H1 (cell line): Measurements from ENCODE around the gene PRKCI. TPM values are rescaled to one million over a fixed set of nuclear protein-coding genes. Genes with fewer than 3 reads are reported as not detected.

Source experiments
- CTCF ChIA-PET: fragments of 300-600 bp; sonication (Branson Sonifier 250); formaldehyde crosslinking; loops from one replicate; lab custom pipeline; 2021; ENCODE audit not compliant: partially characterized antibody; lab: Charles Lee
- POLR2A ChIA-PET: fragments of 300-600 bp; sonication (Branson Sonifier 250); formaldehyde crosslinking; loops from one replicate; lab custom pipeline; 2021; ENCODE audit warnings: inconsistent platforms; ENCODE audit not compliant: partially characterized antibody; lab: Charles Lee
- DNase-seq, 2 experiments: peaks; one replicate each; pipeline versions ENCODE4 v3.0.0 to v3.0.0-alpha.2; 2010 to 2022; ENCODE audit warnings: low spot score in 2 of 2, low read depth in 1 of 2, mixed read lengths in 1 of 2
- FAIRE-seq: peaks from 2 replicates; lab custom pipeline; 2011; peaks lifted over from hg19 to GRCh38; lab: Jason Lieb, UNC
- H2AFZ ChIP-seq: 2 replicates; pipeline ENCODE4 v1.8.1; 2012; ENCODE audit warnings: low read length, inconsistent platforms
- H2AK5ac ChIP-seq: 2 replicates; pipeline ENCODE4 v1.6.1; 2013; ENCODE audit warnings: low read depth, low read length
- H2BK120ac ChIP-seq: replicated peaks from 2 replicates; pipeline ENCODE3; 2013; ENCODE audit warnings: low read depth, low read length, inconsistent platforms
- H2BK12ac ChIP-seq: 2 replicates; pipeline ENCODE4 v1.6.1; 2013; ENCODE audit warnings: low read depth, low read length
- H2BK15ac ChIP-seq: 2 replicates; pipeline ENCODE4 v1.6.1; 2013; ENCODE audit warnings: low read length
- H2BK20ac ChIP-seq: 2 replicates; pipeline ENCODE4 v1.6.1; 2013; ENCODE audit warnings: low read length
- H2BK5ac ChIP-seq: 2 replicates; pipeline ENCODE4 v1.6.1; 2013; ENCODE audit warnings: low read depth, low read length
- H3K14ac ChIP-seq: 2 replicates; pipeline ENCODE4 v1.6.1; 2013; ENCODE audit warnings: inconsistent platforms; ENCODE audit not compliant: insufficient read length
- H3K18ac ChIP-seq: 2 replicates; pipeline ENCODE4 v1.6.1; 2013; ENCODE audit warnings: low read length; ENCODE audit errors: extremely low read depth
- H3K23ac ChIP-seq: 2 replicates; pipeline ENCODE4 v1.6.1; 2013; ENCODE audit warnings: inconsistent platforms; ENCODE audit not compliant: insufficient read length
- H3K23me2 ChIP-seq: 2 replicates; pipeline ENCODE4 v1.6.1; 2013; ENCODE audit warnings: low read depth, low read length
- H3K27ac ChIP-seq: 2 replicates; pipeline ENCODE4 v1.6.1; 2011; ENCODE audit warnings: low read depth, low read length, inconsistent platforms
- H3K27me3 ChIP-seq, 4 experiments: replicated peaks in 1 of 4; 1 replicate in 1 of 4; 2 replicates in 3 of 4; pipeline versions ENCODE4 v1.6.1 to v1.8.1; 2011 to 2013; ENCODE audit warnings: low read length in 3 of 4, mild to moderate bottlenecking in 3 of 4, inconsistent platforms in 2 of 4, mixed read lengths in 2 of 4, moderate library complexity in 1 of 4; ENCODE audit not compliant: control insufficient read depth in 3 of 4, insufficient read depth in 3 of 4; ENCODE audit errors: extremely low read depth in 1 of 4
- H3K36me3 ChIP-seq, 4 experiments: 2 replicates each; pipeline versions ENCODE4 v1.6.1 to v1.8.1; 2011 to 2013; ENCODE audit warnings: mild to moderate bottlenecking in 4 of 4, low read length in 3 of 4, moderate library complexity in 2 of 4, control low read depth in 1 of 4, inconsistent platforms in 1 of 4; ENCODE audit not compliant: insufficient read depth in 4 of 4, control insufficient read depth in 2 of 4
- H3K4ac ChIP-seq: replicated peaks from 2 replicates; pipeline ENCODE3; 2013; ENCODE audit warnings: low read length, low read depth, mixed read lengths, inconsistent platforms; ENCODE audit not compliant: insufficient read length
- H3K4me1 ChIP-seq, 4 experiments: replicated peaks in 1 of 4; 1 replicate in 1 of 4; 2 replicates in 3 of 4; pipeline versions ENCODE4 v1.6.1 to v1.8.1; 2011 to 2013; ENCODE audit warnings: low read length in 3 of 4, inconsistent platforms in 2 of 4, mixed read lengths in 1 of 4; ENCODE audit not compliant: insufficient read depth in 4 of 4, control insufficient read depth in 3 of 4
- H3K4me2 ChIP-seq, 2 experiments: 2 replicates each; pipeline versions ENCODE4 v1.6.1 to v1.8.1; 2011 to 2013; ENCODE audit warnings: low read depth in 2 of 2, low read length in 2 of 2, control low read depth in 1 of 2, inconsistent platforms in 1 of 2, mild to moderate bottlenecking in 1 of 2; ENCODE audit not compliant: insufficient read depth in 1 of 2
- H3K4me3 ChIP-seq, 4 experiments: fragments of 200-600, 300-600 bp in 1 of 4; sonication (generic), shearing (Covaris generic), sonication (Bioruptor Twin) in 1 of 4; 2 replicates each; pipeline versions ENCODE4 v1.5.1 to v1.8.1; 2011 to 2016; ENCODE audit warnings: low read length in 4 of 4, low read depth in 3 of 4, control low read depth in 2 of 4, inconsistent platforms in 2 of 4, mild to moderate bottlenecking in 2 of 4, mixed read lengths in 1 of 4, moderate library complexity in 1 of 4; ENCODE audit not compliant: insufficient read depth in 2 of 4; ENCODE audit errors: extremely low read depth in 1 of 4
- H3K56ac ChIP-seq: replicated peaks from 2 replicates; pipeline ENCODE3; 2013; ENCODE audit warnings: low read depth, mild to moderate bottlenecking, mixed read lengths, low read length, inconsistent platforms; ENCODE audit not compliant: insufficient read length
- H3K79me1 ChIP-seq: 2 replicates; pipeline ENCODE4 v1.6.1; 2013; ENCODE audit warnings: low read depth, low read length, control low read depth
- H3K79me2 ChIP-seq, 2 experiments: 2 replicates each; pipeline versions ENCODE4 v1.6.1 to v1.8.1; 2012 to 2013; ENCODE audit warnings: low read length in 2 of 2, mild to moderate bottlenecking in 2 of 2, inconsistent platforms in 1 of 2; ENCODE audit not compliant: insufficient read depth in 2 of 2, control insufficient read depth in 1 of 2
- H3K9ac ChIP-seq, 4 experiments: replicated peaks in 1 of 4; 1 replicate in 1 of 4; 2 replicates in 3 of 4; pipeline versions ENCODE4 v1.6.1 to v1.8.1; 2011 to 2013; ENCODE audit warnings: low read depth in 3 of 4, low read length in 3 of 4, control low read depth in 2 of 4, mild to moderate bottlenecking in 2 of 4, moderate library complexity in 2 of 4, inconsistent platforms in 1 of 4; ENCODE audit errors: extremely low read depth in 1 of 4
- H3K9me3 ChIP-seq, 2 experiments: 2 replicates each; pipeline versions ENCODE4 v1.6.1 to v1.8.1; 2012 to 2013; ENCODE audit warnings: mild to moderate bottlenecking in 2 of 2, moderate library complexity in 2 of 2, control low read depth in 1 of 2, inconsistent platforms in 1 of 2, low read depth in 1 of 2, low read length in 1 of 2, mixed read lengths in 1 of 2; ENCODE audit not compliant: insufficient read depth in 2 of 2
- H4K20me1 ChIP-seq, 2 experiments: replicated peaks in 1 of 2; 2 replicates each; pipeline versions ENCODE3 to v1.8.1; 2011 to 2013; ENCODE audit warnings: inconsistent platforms in 2 of 2, low read length in 2 of 2, mild to moderate bottlenecking in 1 of 2; ENCODE audit not compliant: insufficient read depth in 2 of 2, control insufficient read depth in 1 of 2
- H4K5ac ChIP-seq: 2 replicates; pipeline ENCODE4 v1.6.1; 2013; ENCODE audit warnings: low read length, low read depth, mixed read lengths, inconsistent platforms; ENCODE audit not compliant: insufficient read length
- H4K8ac ChIP-seq: 2 replicates; pipeline ENCODE4 v1.8.0; 2013; ENCODE audit warnings: mild to moderate bottlenecking, moderate library complexity, low read length, inconsistent platforms; ENCODE audit not compliant: insufficient read depth; ENCODE audit errors: extremely low read depth
- H4K91ac ChIP-seq: replicated peaks from 2 replicates; pipeline ENCODE3; 2013; ENCODE audit warnings: low read length, mixed read lengths, inconsistent platforms; ENCODE audit not compliant: insufficient read length
- CTBP2 ChIP-seq: IDR thresholded peaks from 2 replicates; pipeline ENCODE4 v1.7.0; 2011; ENCODE audit warnings: borderline replicate concordance, mild to moderate bottlenecking, moderate library complexity, mixed read lengths, low read length; ENCODE audit not compliant: insufficient read depth, insufficient read length
- EP300 ChIP-seq, 2 experiments: IDR thresholded peaks; 1 replicate in 1 of 2; 2 replicates in 1 of 2; pipeline ENCODE4 v1.6.1; 2011 to 2012; ENCODE audit warnings: low read depth in 2 of 2, low read length in 2 of 2, mild to moderate bottlenecking in 2 of 2, borderline replicate concordance in 1 of 2, inconsistent platforms in 1 of 2, moderate library complexity in 1 of 2
- EZH2 ChIP-seq: fragments of 200-600 bp; sonication (generic); IDR thresholded peaks from 2 replicates; pipeline ENCODE4 v1.7.1; 2012; ENCODE audit warnings: low read depth, mild to moderate bottlenecking, moderate library complexity, low read length, inconsistent platforms; ENCODE audit not compliant: severe bottlenecking
- GABPA ChIP-seq: IDR thresholded peaks from 2 replicates; pipeline ENCODE4 v1.6.1; 2011; ENCODE audit warnings: mild to moderate bottlenecking, low read length, moderate library complexity, borderline replicate concordance; ENCODE audit not compliant: insufficient read depth
- KDM1A ChIP-seq: fragments of 200-600, 300-600 bp; sonication (generic); IDR thresholded peaks from 2 replicates; pipeline ENCODE4 v1.7.1; 2016; ENCODE audit warnings: mild to moderate bottlenecking, low read length, borderline replicate concordance
- KDM4A ChIP-seq: IDR thresholded peaks from one replicate; pipeline ENCODE4 v1.7.1; 2012; ENCODE audit warnings: low read depth, mild to moderate bottlenecking, moderate library complexity, low read length, inconsistent platforms; ENCODE audit not compliant: severe bottlenecking
- SUZ12 ChIP-seq: fragments of 200-600 bp; sonication (generic); IDR thresholded peaks from 2 replicates; pipeline ENCODE4 v1.6.1; 2012; ENCODE audit warnings: mild to moderate bottlenecking, inconsistent platforms, low read length, moderate library complexity, mixed read lengths
- WGBS, 2 experiments: shearing (Covaris generic) in 1 of 2; methylation state at CpG; one replicate each; pipeline versions ENCODE4 v1.1.6 to v1.1.7; 2013 to 2015; ENCODE audit warnings: low lambda C conversion rate in 2 of 2, mixed read lengths in 2 of 2, inconsistent platforms in 1 of 2, low coverage in 1 of 2, missing lambda C conversion rate in 1 of 2; ENCODE audit not compliant: insufficient replicate concordance in 2 of 2, insufficient coverage in 1 of 2, insufficient read length in 1 of 2; ENCODE audit errors: extremely low coverage in 1 of 2, missing lambda C conversion rate in 1 of 2; 5-methylcytosine and 5-hydroxymethylcytosine counted together
- polyA plus RNA-seq, 7 experiments: library from polyadenylated mRNA; depleted of rRNA in 3 of 7; stranded (reverse) in 5 of 7; unstranded in 2 of 7; fragments of >200 nt in 5 of 7; fragments of 200-250 nt in 2 of 7; gene quantifications; 1 replicate in 5 of 7; 2 replicates in 1 of 7; 4 replicates in 1 of 7; pipeline versions ENCODE4 v1.2.1 to v1.2.3, GENCODE V29; 2011 to 2013; ENCODE audit warnings: missing spikeins in 2 of 7, mixed read lengths in 2 of 7
- total RNA-seq: library from RNA; stranded (reverse); fragmentation: NEBNext Ultra II Directional; extraction: Animal tissue kit (Norgen Biotek cat#: 25700); gene quantifications from 2 replicates; pipeline ENCODE4 v1.2.1, GENCODE V29; 2021

The PRKCI gene
- total and polyA plus RNA-seq, 2 of the 8 experiments (the other 6 are each of a cell fraction or from before 2014, with no cell fraction given): 24.3 to 100.0 TPM

GRCh38 chr3:170219850-170220249, 2.4 kb upstream of the PRKCI start:
- H2AFZ ChIP-seq: no peak overlapping the region
- WGBS, 2 experiments: 90% methylated on average over 1 of the region's 1 CpG; no CpG with 5 or more reads in 1 of the 2 experiments
- no peaks in the 10 kb centered on the region for H3K36me3 ChIP-seq
- H3K27ac ChIP-seq: no peak overlapping the region
- FAIRE-seq: no peak
- H3K14ac ChIP-seq: no peak overlapping the region
- H3K18ac ChIP-seq: no peak overlapping the region
- DNase-seq: no peak
- H3K56ac ChIP-seq: no peak overlapping the region
- peaks cover 4% of the 10 kb centered on the region for H3K23me2 ChIP-seq
- no peaks in the 10 kb centered on the region; a peak in 1 of 7 replicates for H3K4me1 ChIP-seq
- peaks cover 0 to 20% of the 10 kb centered on the region in 2 experiments; a peak in 2 of 4 replicates for H3K79me2 ChIP-seq
- CTCF ChIA-PET: no interaction called here
- H4K91ac ChIP-seq: no peak overlapping the region
- TF ChIP-seq SUZ12: no peak
- no peak for TF ChIP-seq EP300 (IDR thresholded peaks at IDR 0.05; ENCODE audit: borderline replicate concordance in 1 of 2, low read depth in 2 of 2, low read length in 2 of 2)
- no peak for TF ChIP-seq GABPA
- no peak for TF ChIP-seq EZH2
- no peak for TF ChIP-seq KDM4A
- TF ChIP-seq CTBP2: no peak
- TF ChIP-seq KDM1A: no peak
- TF ChIP-seq, all 59 proteins: peak for 0
- H4K20me1 ChIP-seq: no peaks in the 10 kb centered on the region
- H4K5ac ChIP-seq: no peak overlapping the region
- no peak overlapping the region for H3K4me3 ChIP-seq
- H3K4ac ChIP-seq: no peak overlapping the region
- H3K23ac ChIP-seq: no peak overlapping the region
- H2BK5ac ChIP-seq: no peak overlapping the region
- no peak overlapping the region for H2BK20ac ChIP-seq
- POLR2A ChIA-PET: interaction anchor here (0.6 kb wide), 1 partner anchor 146 kb away, joined by 3 read pairs; no protein-coding TSS in a partner anchor
- no peaks in the 10 kb centered on the region for H3K27me3 ChIP-seq
- no peak overlapping the region for H3K9ac ChIP-seq
- no peak overlapping the region for H2BK120ac ChIP-seq
- H3K4me2 ChIP-seq: no peak overlapping the region
- no peak overlapping the region for H2AK5ac ChIP-seq
- H4K8ac ChIP-seq: no peak overlapping the region
- no peak overlapping the region for H2BK12ac ChIP-seq
- no peaks in the 10 kb centered on the region for H3K79me1 ChIP-seq
- H2BK15ac ChIP-seq: no peak overlapping the region
- no peaks in the 10 kb centered on the region for H3K9me3 ChIP-seq
